LNCAP (cell line): ENCODE results near the gene CRCP.

ENCODE experiments used
- TF ChIP-seq, protein P1 (sequence below): fragments of 450-650 bp; IDR thresholded peaks from 2 replicates; pipeline ENCODE4 v1.5.1; 2017; ENCODE audit warnings: mild to moderate bottlenecking

CRCP gene

DNA sequence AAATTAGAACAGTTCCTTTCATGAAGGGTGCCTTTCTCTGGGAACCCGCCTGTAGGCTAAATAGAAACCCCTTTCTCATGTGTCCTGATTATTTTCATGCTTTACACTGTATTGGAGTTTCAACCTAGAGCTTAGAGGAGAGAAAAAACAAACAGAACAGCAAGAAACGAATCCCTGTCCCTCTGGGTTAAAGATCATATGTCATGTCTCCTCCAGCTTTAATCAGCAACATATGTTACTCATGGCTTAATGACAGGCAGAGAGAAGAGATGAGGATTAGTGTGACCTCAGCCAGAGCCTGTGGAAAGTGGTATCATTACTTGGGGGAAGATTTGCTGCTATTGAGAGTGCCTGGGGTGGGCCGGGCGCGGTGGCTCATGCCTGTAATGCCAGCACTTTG, 32.1 kb downstream of the CRCP start:
- TF ChIP-seq, protein P1, sequence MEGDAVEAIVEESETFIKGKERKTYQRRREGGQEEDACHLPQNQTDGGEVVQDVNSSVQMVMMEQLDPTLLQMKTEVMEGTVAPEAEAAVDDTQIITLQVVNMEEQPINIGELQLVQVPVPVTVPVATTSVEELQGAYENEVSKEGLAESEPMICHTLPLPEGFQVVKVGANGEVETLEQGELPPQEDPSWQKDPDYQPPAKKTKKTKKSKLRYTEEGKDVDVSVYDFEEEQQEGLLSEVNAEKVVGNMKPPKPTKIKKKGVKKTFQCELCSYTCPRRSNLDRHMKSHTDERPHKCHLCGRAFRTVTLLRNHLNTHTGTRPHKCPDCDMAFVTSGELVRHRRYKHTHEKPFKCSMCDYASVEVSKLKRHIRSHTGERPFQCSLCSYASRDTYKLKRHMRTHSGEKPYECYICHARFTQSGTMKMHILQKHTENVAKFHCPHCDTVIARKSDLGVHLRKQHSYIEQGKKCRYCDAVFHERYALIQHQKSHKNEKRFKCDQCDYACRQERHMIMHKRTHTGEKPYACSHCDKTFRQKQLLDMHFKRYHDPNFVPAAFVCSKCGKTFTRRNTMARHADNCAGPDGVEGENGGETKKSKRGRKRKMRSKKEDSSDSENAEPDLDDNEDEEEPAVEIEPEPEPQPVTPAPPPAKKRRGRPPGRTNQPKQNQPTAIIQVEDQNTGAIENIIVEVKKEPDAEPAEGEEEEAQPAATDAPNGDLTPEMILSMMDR, result no peak

DNA sequence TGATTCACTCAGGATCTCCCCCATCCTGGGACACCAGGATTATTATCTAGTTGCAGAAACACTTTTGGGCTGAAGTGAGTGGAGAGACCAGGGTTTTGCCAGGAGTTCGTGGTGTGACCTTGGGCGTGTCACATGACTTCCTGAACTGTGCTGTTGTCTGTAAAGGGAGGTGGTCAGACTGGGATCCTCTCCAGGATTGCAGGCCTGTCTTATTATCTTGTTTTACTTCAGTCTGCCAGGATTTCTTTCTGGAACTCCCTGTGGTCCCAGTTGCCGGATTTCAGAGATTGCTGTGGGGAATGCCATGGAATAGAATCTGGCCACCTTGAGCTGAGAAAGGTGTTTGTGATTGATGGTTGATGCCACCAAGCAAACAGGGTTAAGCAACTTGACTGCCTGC, 35.8 kb downstream of the CRCP start:
- TF ChIP-seq, protein P1, result no peak

DNA sequence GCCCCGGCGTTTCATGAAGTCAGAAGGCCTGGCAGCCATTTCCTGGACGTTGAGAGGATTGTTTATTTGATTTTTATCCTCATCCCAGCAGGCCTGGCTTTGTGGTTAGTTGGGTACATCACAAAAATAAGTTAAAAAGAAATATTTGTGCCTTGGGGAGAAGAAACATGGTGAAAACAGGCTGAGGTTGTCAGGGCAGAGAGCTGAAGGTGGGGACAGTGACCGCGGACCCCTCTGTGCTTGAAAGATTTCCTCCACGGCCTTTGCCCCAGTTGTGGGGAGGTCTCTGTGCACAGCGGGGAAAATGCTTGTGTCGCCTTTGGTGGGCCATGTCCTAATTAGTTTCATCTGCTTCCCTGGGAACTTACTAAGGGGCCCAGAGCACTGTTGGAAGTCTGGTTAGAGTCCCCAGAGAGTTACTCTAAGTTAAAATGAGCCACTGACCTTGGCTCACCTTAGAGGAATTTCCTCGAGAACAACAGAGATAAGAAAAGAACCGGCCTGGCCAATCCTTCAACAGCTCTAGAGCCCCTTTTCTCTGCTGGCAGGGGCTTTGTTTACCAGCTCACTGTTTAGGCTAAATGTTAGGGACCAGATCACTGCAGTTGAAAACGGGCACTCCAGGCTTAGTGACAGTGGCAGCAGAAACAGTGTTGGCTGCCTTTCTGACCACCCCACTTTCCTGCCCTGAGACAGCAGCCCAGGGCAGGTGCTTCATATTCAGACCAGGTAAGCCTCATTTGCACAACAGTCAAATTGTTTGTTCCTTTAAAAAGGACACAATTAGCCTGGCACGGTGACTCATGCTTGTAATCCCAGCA, 37.9 kb downstream of the CRCP start:
- TF ChIP-seq, protein P1, result no peak

DNA sequence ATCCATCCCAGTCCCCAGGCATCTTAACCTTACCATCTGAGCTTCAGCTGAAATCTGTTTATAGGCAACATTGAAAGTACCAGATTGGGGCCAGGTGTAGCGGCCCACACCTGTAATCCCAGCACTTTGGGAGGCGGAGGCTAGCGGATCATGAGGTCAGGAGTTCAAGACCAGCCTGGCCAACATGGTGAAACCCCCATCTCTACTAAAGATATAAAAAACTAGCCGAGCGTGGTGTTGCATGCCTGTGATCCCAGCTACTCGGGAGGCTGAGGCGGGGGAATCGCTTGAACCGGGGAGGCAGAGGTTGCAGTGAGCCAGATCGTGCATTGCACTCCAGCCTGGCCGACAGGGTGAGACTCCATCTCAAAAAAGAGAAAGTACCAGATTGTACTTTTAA, 39.0 kb downstream of the CRCP start:
- TF ChIP-seq, protein P1, result no peak

DNA sequence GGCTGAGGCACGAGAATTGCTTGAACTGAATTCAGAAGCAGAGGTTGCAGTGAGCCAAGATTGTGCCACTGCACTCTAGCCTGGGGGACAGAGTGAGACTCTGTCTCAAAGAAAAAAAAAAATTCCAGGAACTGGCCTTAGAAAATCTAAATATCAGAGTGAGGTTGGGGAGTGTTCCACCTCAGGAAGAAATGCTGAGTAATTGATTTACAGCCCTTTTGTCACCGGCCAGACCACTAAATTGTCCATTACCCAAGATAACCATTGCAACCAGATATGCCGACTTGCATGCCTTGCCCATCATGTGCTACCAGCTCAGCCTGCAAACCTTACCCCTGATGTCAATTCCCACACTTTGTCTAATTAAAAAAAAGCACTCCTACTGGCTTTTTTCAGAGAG, 42.4 kb downstream of the CRCP start:
- TF ChIP-seq, protein P1, result no peak

DNA sequence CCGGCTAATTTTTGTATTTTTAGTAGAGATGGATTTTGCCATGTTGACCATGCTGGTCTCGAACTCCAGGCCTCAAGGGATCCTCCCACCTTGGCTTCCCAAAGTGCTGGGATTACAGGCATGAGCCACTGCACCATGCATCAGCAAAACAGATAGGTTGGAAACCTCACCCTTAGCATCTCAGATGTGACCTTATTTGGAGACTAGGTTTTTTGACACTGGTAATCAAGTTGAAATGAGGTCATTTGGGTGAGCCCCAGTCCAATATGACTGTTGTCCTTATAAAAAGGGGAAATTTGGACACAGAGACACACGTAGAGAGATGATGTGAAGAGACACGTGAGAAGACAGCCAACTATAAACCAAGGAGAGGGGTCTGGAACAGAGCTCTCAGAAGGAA, 48.0 kb downstream of the CRCP start:
- TF ChIP-seq, protein P1, result no peak

DNA sequence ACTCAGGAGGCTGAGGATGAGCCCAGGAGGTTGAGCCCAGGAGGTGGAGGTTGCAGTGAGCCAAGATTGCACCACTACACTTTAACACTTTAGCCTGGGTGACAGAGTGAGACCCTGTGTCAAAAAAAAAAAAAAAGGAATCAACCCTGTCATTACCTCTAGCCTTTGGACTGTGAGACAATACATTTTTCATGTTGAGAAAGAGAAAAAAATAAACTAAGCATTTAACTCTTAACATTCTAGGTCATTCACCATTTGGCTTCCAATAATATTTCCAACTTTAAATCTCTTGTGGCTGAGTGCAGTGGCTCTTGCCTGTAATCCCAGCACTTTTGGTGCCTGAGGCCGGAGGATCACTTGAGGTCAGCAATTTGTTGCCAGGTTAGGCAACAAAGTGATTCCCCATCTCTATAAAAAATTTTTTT, 48.6 kb downstream of the CRCP start:
- TF ChIP-seq, protein P1, result no peak
